Stimulated activated CD8-positive, alpha-beta memory T cell treated with anti-CD3 and anti-CD28 coated beads, Interleukin-15, amount 100 ng/mL, for 1 hour (primary cell): ENCODE measurements around the gene LYZ.
A peak's percentile ranks its signal among the peaks of the same experiment; 100 is the strongest.
"Not testable (repeated sequence)": the region's sequence is repeated elsewhere in the genome, so short reads cannot be mapped to it uniquely, and the experiment has no call there.

Experiments used
- DNase-seq: peaks from one replicate; pipeline ENCODE4 v3.0.0-alpha.2; 2020; ENCODE audit warnings: low read depth

The LYZ gene

DNA sequence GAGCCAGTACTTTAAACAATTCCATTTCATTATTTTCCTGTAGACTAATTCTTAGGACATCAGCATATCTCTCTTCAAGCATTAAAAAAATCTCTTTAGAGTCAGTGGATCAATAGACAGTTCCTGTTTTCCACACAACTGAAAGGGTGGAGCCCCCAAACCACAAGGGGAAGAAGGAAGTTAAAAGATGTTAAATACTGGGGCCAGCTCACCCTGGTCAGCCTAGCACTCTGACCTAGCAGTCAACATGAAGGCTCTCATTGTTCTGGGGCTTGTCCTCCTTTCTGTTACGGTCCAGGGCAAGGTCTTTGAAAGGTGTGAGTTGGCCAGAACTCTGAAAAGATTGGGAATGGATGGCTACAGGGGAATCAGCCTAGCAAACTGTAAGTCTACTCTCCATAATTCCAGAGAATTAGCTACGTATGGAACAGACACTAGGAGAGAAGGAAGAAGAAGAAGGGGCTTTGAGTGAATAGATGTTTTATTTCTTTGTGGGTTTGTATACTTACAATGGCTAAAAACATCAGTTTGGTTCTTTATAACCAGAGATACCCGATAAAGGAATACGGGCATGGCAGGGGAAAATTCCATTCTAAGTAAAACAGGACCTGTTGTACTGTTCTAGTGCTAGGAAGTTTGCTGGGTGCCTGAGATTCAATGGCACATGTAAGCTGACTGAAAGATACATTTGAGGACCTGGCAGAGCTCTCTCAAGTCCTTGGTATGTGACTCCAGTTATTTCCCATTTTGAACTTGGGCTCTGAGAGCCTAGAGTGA is at the start of gene LYZ:
Gene LYZ, plus strand, starts transcription at position 220 of the 777 bp plus-strand sequence. Its CDS starts 28 bp downstream, at position 248.
- no peak for DNase-seq

DNA sequence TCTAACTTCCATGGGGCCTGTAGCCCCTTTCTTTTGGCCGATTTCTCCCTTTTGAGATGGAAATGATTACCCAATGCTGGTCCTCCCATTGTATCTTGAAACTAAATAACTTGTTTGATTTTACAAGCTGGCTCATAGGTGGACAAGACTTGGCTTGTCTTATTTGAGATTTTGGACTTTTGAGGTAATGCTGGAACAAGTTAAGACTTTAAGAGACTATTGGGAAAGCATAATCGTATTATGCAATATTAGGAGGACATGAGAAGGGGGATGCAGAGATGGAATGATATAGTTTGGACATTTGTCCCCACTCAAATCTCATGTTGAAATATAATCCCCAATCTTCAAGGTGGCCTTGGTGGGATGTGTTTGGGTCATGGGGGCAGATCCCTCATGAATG is 49.2 kb upstream of the LYZ start:
- DNase-seq = no peak

DNA sequence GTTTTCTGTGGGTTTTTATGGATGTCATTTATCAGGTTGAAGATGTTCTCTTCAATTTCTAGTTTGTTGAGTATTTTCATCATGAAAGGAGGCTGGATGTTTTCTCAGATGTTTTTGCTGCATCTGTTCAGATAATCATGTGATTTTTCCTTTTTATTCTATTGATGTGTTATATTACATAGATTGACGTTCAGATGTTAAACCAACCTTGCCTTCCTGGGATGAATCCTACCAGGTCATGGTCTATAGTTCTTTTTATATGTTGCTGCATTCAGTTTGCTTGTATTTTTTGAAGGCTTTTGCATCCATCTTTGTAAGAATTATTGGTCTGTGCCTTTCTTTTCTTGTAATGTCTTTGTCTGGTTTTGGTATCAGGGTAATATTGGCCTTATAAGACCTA is 43.9 kb upstream of the LYZ start:
- no peak for DNase-seq

DNA sequence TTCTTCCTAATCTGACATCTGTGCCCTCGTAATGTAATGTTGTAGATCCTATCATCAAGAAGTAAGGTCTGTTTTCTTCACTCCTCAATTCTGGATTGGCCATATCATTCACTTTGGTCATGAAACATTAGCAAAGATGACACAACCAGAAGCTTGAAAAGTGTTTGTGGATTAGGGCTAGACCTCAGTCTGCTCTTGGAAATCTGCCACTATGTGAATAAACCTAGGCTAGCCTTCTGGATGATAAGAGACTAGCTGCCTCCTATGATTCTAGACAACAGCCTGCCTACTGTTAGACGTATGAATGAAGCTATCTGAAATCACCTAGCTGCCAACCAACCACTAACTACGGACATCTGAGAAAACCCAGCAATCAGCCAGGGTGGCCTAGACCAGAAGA is 38.7 kb upstream of the LYZ start:
- no peak for DNase-seq

DNA sequence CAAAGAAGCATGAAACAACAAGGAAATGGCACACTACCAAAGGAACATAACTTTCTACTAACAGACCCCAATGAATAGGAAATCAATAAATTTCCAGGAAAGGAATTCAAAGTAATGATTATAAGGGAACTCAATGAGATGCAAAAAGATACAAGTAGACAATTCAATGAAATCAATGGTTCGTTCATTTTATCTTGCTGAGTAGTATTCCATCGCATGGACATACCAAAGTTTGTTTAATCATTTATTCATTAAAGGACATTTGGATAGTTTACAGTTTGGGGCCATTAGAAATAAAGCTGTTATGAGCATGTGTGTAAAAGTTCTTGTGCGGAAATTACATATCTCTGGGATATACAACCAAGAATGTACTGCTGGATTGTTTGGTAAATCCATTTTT is 35.0 kb upstream of the LYZ start:
- DNase-seq = no peak

DNA sequence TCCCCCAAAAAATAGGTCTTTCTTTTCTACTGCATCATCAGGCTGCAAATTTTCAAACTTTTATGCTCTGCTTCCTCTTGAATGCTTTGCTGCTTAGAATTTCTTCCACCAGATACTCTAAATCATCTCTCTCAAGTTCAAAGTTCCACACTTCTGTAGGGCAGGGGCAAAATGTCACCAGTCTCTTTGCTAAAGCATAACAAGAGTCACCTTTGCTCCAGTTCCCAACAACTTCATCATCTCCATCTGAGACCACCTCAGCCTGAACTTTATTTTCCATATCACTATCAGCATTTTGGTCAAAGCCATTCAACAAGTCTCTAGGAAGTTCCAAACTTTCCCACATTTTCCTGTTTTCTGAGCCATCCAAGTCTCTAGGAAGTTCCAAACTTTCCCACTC is 31.4 kb upstream of the LYZ start:
- DNase-seq = not testable (repeated sequence)

DNA sequence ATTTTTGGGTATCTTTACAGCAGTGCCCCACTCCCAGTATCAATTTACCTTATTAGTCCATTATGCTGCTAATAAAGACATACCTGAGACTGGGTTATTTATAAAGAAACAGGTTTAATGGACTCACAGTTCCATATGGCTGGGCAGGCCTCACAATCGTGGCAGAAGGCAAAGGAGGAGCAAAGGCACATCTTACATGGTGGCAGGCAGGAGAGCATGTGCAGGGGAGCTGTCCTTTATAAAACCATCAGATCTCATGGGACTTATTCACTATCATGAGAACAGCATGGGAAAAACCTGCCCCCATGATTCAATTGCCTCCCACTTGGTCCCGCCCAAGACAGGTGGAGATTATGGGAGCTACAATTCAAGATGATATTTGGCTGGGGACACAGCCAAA is 30.9 kb upstream of the LYZ start:
- not testable (repeated sequence) for DNase-seq

DNA sequence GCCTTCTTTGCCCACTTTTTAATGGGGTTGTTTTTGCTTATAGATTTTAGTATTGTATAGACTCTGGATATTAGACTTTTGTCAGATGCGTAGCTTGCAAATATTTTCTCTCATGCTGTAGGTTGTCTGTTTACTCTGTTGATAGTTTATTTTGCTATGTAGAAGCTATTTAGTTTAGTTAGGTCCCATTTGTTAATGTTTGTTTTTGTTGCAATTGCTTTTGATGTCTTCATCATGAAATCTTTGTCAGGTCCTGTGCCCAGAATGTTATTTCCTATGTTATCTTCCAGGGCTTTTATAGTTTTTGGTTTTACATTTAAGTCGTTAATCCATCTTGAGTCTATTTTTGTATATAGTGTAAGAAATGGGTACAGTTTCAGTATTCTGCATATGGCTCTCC is 30.0 kb upstream of the LYZ start:
- no peak for DNase-seq

DNA sequence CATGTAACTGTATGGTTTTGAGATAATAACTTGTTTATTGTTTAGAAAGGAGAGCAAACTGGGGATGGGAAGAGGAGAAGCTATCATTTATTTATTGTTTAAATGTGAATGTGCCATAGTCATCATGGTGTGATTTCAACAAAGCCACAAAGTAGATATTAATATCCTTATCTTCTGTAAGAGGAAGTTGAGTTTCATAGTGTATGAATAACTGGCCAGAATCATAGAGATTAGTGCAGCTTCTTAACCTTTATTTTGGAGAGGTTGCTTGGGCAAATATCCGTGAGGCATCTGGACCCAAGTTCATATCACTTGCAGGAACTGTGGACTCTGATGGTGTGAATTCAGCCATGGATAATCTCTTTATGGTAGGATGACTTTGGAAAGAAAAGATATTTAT is 26.8 kb upstream of the LYZ start:
- no peak for DNase-seq

DNA sequence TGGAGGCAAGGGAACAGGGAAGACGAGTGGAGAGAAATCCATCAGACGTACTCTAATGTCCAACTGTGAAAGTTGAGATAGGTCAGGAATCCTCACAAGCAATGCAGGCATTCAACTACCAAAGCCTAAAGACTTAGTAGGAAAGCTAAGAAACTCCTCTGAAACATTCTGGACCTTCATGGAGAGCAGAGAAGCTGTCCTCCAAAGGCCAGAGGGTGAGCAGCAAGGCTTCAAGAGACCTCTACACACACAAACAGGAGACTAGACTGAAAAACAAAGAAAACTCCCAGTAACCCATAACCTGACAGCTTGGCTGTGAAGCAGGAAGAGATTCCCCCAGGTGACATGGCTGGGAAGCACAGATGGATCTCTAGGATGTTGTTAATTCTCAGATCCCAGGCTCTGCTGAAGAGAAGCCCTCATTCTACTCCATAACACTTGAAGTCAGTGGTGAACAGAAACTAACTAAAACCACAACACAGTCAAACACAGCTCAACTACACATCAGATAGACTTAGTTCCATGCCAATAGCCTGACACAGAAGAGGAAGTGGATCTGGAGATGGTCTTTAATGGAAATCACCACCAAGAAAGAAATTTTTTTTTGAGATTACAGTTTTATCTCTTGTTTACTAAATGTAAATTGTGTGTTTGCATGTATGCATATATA is 23.2 kb upstream of the LYZ start:
- DNase-seq = no peak

DNA sequence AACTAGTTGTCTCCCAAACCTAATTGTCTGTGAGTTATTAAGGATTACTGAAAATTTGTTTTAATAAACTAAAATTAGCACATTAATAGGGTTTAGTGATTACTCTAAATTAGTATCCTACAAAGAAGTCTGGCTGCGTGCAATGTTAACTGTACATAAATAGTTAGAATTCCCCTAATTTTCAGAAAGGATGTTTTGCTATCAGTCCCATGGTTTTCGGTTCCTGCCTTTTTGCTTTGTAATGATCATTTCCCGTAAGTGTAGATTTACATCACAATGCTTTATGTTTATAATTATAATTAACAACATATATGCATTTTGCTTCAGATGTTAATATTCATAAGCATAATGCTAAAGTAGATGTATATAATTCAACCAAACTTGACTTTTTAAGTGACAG is 19.8 kb upstream of the LYZ start:
- DNase-seq = no peak

DNA sequence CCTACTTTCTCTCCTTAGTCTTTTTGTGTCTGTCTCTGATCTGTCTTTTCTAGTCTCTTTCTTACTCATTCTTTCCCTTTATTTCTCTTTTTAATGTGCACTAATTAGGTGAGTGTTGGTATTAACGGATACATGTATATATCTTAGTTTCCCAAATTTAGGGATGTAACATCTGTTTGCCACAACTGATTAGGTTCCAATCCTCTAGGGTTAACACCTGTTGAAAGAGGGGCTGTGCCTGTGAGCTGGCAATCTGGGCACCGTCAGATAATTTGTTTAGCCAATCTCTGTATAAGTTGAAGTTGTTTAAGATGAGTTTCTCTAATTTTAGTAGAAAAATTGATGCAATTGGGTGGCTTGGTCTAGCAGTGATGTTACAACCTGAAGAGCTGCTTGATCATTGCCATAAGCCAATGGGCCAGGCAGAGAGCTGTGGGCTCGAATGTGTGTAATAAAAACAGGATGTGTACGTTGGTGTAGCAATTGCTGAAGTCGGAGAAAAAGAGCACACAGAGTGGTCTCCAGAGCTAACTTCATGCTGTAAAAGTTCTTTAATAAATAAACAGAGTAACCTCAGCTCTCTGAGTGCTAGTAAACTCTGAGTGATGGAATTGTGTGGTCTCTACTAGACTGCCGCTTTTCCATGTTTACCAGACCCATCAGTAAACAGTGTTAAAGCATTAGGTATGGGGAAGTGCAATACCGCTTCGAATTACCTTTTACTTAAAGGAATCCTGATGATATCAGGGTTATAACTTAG is 18.3 kb upstream of the LYZ start:
- DNase-seq = no peak

DNA sequence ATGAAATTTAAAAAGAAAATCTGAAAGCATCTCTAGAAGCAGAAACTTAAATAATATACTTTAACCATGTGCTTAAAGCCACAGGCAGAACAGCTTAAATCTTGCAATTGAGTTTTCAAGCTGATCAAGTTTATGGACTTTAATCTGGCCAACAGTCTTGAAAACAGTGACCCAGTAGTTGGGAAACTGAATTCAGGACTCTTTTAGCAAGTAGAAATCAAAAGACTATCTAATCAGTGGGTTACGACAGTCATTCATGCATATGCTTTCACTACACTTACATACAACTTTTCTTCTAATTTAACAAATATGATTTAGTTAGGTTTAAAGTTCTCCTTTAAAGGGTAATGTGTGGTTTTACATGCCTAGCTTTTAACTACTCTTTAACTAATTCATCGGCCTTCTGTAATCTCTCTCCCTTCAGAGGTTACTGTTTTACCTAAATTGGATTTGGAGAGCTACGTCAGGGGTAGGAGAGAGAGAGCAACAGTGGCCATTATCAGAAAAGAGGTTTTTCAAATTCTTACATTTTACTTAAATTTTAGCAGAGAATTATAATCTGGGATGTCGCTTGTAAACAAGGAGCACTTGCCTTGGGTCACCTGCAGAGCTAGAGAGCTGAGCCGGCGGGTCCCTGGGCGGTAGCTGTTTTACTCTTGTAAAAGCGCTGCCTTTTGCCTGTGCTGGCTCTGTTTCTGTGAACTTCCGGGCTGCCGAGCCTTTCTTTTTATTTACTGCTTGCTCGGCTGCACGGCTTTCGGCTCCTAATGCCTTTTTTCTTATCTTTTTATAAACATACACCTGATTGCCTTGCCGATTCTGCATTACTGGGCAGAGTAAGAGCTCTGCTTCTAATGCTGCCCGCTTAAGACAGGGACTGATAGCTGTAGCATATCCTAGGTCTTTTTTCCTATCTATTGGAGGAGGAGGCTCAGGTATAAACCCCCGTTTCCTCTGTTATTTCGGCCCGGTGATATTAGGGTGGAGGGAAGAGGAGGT is 17.4 kb upstream of the LYZ start:
- DNase-seq = peak; percentile 24

DNA sequence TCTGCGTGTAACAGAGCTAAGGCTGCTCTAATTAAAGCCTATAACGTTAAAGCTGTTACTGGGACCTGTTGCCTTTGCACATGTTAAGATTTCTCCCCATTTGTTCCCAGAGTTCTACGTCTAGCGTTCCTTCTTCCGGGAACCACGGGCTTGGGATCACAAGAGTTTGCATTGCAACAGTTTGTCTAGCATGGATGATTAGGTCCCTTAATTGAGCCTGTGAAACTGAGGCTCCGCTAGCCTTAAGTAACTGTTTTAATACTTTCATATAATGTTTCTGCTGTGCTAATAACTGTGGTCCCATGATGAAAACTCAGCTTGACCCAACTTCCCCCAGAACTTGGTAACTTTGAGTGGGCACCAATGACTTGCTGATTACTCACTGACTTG is 16.7 kb upstream of the LYZ start:
- DNase-seq = no peak

DNA sequence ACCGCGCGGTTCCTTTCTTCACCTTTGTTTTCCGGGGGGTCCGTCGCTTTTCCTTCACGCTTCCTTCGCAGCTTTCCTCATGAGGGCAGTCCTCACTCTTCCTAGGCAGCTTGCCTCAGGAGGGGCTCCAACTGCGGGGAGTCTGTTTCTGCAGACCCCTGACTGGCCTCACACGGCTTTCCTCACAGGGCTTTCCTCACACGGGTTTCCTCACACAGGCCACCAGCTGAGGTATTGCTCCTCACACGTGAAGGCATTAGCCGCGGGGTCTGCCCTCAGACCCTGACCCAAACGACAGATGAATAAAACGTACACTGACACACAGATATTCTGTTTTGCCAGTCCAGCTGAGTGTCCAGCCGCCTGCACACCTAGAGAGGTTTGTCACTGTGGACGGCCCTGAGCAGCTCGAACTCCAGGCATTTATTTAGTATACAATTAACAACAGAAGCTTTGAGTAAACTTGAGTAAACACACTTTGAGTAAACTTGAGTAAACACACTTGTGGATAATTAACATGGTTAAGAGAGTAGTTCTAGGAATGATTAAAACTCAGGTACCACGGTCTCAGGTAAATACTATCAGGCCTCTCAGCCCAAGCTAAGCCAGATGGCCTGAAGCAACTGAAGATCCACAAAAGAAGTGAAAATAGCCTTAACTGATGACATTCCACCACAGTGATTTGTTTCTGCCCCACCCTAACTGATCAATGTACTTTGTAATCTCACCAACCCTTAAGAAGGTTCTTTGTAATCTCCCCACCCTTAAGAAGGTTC is 16.1 kb upstream of the LYZ start:
- DNase-seq = no peak

DNA sequence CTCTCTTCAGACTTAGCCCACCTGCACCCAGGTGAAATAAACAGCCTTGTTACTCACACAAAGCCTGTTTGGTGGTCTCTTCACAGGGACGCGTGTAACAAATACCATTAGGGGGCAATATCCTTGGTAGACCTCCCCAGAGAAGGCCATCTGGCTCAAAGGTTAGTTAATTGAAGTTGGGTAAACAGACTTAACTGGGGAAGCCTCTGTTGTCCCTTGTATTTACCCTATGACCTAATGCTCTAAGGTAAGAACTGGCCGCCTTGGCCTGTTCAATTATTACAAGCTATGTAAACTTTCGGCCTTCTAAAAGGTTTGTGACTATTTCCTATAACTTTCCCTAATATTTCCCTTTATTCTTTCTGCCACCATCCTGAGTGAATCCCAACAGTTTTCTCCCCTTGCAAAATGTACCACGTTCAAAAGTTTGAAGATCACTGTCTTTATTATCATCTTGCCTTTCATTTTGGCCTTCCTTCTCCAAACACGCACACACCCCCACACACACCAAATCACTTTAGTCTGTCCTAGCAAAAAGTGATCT is 15.3 kb upstream of the LYZ start:
- no peak for DNase-seq

DNA sequence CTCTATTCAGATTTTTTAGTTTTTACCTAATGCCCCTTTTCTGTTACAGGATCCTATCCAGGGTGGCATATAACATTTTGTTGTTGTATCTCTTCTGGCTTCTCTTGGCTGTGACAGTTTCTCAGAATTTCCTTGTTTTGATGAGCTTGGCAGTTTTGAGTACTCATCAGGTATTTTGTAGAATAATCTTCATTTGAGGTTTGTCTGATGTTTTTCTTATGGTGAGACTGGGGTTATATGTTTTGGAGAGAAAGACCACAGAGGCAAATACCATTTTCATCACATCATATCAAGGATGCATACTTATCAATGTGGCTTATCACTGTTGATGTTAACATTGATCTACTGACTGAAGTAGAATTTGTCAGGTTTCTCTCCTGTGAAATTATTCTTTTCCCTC is 14.0 kb upstream of the LYZ start:
- no peak for DNase-seq

DNA sequence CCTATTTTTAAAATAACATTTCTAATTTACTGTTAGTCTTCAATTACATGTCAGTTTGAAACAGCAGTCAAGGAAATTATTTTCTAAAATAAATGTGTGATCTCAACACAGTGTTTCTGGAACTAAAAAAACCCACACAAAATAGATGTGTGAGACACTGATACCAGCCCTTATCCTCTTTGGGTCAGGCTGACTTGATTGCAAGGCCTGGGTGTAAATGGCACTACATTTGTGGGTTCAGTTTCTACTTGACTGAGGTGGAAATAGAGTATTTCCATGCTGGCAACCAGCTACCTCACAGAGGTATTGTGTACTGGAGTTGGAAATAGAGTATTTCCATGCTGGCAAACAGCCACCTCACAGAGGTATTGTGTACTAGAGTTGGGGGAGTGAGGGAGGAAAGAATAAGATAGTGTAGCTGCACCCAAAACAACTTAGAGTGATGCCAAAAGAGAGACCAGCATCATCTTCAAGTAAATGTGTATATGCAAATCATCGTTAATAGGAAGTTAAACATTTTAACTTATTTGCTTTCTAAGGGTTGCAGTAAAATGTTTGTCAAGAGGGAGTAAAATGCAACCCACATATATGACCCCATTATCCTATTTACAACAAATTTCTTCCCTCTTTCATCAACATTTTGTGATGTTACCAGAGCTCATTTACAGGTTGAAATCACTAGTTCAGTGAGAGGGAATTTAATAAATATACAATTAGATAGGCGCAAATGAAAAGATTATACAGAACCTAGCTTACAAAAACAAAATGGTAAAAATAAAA is 10.7 kb upstream of the LYZ start:
- no peak for DNase-seq

DNA sequence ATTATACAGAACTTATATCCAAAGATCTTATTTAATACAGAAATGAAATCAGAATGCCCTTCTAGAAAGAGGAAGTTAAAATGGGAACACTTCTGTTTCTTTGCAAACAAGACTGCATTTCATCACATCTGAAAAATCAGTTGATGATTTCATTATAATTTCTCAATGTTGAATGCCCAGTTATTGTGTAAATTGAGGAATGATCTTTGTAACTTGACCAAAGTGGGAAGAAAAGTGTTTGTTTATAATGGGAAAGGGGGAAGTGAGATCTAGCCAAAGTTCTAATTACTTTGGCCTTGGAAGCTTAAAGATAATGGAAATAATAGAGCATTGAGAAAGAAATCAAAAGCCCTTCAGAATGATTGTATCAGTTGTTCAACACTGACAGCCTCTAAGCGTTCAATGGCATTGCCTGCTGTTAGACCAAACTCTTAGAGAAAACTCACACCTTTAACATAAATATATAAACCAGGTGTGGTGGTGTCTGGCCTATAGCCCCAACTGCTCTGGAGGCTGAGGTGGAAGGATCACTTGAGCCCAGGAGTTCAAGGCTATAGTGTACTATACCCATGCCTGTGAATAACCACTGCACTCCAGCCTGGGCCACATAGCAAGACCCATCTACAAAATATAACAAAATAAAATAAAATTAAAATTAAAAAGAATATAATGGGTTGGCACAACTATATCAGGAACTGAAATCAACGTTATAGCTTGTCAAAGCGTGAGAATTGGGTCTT is 9.9 kb upstream of the LYZ start:
- DNase-seq = no peak
